ENCODE results near the gene GPHN. TPM values are rescaled to one million over a fixed set of nuclear protein-coding genes. Genes with fewer than 3 reads are reported as not detected.

The GPHN gene
- total and polyA plus RNA-seq, 2 of the 8 experiments (the other 6 are each of a cell fraction or from before 2014, with no cell fraction given) = 6.0 to 16.0 TPM

DNA sequence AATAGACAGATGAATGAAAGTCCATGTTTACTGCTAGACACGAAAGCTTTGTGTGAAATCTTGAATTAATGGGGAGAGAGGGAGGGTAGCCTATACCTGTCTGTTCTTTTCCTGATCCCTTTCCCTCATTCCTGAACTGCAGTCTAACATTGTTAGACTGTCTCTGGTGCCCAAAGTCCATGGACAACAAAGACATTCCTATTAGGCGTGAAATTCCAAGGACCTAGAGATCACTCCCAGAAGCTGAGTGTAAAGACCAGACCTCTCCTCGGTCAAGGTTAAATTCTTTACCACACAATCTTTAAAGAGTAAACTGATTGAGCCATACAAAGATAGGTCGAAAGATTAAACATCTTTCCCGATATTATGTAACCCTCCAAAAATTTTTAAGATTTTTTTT is 410.6 kb downstream of the GPHN start:
- Histone ChIP-seq H2AFZ (ENCODE audit: low read length) (no peak overlapping the region), H3K4me3 (ENCODE audit: extremely low read depth in 1 of 4, insufficient read depth in 2 of 4, low read depth in 3 of 4, low read length in 4 of 4) (no peak overlapping the region), H2BK120ac (replicated peaks; ENCODE audit: low read depth, low read length) (no peak overlapping the region), H4K91ac (replicated peaks; ENCODE audit: insufficient read length, low read length) (no peak overlapping the region), H4K8ac (ENCODE audit: extremely low read depth, insufficient read depth, low read length) (no peak overlapping the region), H2BK5ac (ENCODE audit: low read depth, low read length) (no peak overlapping the region), H3K23me2 (ENCODE audit: low read depth, low read length) (no peaks in the 10 kb centered on the region), H3K4ac (replicated peaks; ENCODE audit: insufficient read length, low read depth, low read length) (no peak overlapping the region), H3K4me1 (replicated peaks in 1 of 4; ENCODE audit: control insufficient read depth in 3 of 4, insufficient read depth in 4 of 4, low read length in 3 of 4) (no peaks in the 10 kb centered on the region), H3K56ac (replicated peaks; ENCODE audit: insufficient read length, low read depth, low read length) (no peak overlapping the region), H4K5ac (ENCODE audit: insufficient read length, low read depth, low read length) (no peak overlapping the region), H3K23ac (ENCODE audit: insufficient read length) (no peak overlapping the region), H3K79me1 (ENCODE audit: low read depth, low read length) (no peaks in the 10 kb centered on the region), H2BK15ac (ENCODE audit: low read length) (no peak overlapping the region), H3K27me3 (replicated peaks in 1 of 4; ENCODE audit: control insufficient read depth in 3 of 4, extremely low read depth in 1 of 4, insufficient read depth in 3 of 4, low read length in 3 of 4) (no peaks in the 10 kb centered on the region), H3K36me3 (ENCODE audit: control insufficient read depth in 2 of 4, insufficient read depth in 4 of 4, low read length in 3 of 4) (0 out of 8 replicates have a peak, but pooled peaks cover 0 to 2% (median 0%) of the 10 kb centered on the region in 4 experiments), H3K18ac (ENCODE audit: extremely low read depth, low read length) (no peak overlapping the region), H3K9me3 (ENCODE audit: insufficient read depth in 2 of 2, low read depth in 1 of 2, low read length in 1 of 2) (no peaks in the 10 kb centered on the region), H4K20me1 (replicated peaks in 1 of 2; ENCODE audit: control insufficient read depth in 1 of 2, insufficient read depth in 2 of 2, low read length in 2 of 2) (no peaks in the 10 kb centered on the region), H2AK5ac (ENCODE audit: low read depth, low read length) (no peak overlapping the region), H2BK12ac (ENCODE audit: low read depth, low read length) (no peak overlapping the region), H2BK20ac (ENCODE audit: low read length) (no peak overlapping the region), H3K4me2 (ENCODE audit: insufficient read depth in 1 of 2, low read depth in 2 of 2, low read length in 2 of 2) (no peak overlapping the region), H3K27ac (ENCODE audit: low read depth, low read length) (no peak overlapping the region), H3K79me2 (ENCODE audit: control insufficient read depth in 1 of 2, insufficient read depth in 2 of 2, low read length in 2 of 2) (no peaks in the 10 kb centered on the region), H3K14ac (ENCODE audit: insufficient read length) (no peak overlapping the region), H3K9ac (replicated peaks in 1 of 4; ENCODE audit: extremely low read depth in 1 of 4, low read depth in 3 of 4, low read length in 3 of 4) (no peak overlapping the region)
- 82% methylated on average over 5 of the region's 5 CpGs; no CpG with 5 or more reads in 1 of the 2 experiments for WGBS, 2 experiments (ENCODE audit: extremely low coverage in 1 of 2, insufficient coverage in 1 of 2, insufficient read length in 1 of 2, insufficient replicate concordance in 2 of 2, low coverage in 1 of 2, low lambda C conversion rate in 2 of 2, missing lambda C conversion rate in 1 of 2)
- DNase-seq (ENCODE audit: low read depth in 1 of 2, low spot score in 2 of 2) (no peak), FAIRE-seq (no peak)
- ChIA-PET CTCF (ENCODE audit: partially characterized antibody) (no interaction called here), POLR2A (ENCODE audit: partially characterized antibody) (no interaction called here)
- TF ChIP-seq RBBP5 (IDR thresholded peaks at IDR 0.05; ENCODE audit: borderline replicate concordance, low read depth, low read length) = no peak
- TF ChIP-seq TBP (IDR thresholded peaks at IDR 0.05; ENCODE audit: low read depth, low read length) = no peak
- TF ChIP-seq PHF8 (conservative IDR thresholded peaks at IDR 0.05; ENCODE audit: low read depth, low read length) = no peak
- no peak for TF ChIP-seq CEBPB (IDR thresholded peaks at IDR 0.05; ENCODE audit: low read depth, low read length)
- TF ChIP-seq, protein P1, sequence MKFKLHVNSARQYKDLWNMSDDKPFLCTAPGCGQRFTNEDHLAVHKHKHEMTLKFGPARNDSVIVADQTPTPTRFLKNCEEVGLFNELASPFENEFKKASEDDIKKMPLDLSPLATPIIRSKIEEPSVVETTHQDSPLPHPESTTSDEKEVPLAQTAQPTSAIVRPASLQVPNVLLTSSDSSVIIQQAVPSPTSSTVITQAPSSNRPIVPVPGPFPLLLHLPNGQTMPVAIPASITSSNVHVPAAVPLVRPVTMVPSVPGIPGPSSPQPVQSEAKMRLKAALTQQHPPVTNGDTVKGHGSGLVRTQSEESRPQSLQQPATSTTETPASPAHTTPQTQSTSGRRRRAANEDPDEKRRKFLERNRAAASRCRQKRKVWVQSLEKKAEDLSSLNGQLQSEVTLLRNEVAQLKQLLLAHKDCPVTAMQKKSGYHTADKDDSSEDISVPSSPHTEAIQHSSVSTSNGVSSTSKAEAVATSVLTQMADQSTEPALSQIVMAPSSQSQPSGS (IDR thresholded peaks at IDR 0.05; ENCODE audit: low read length) = no peak

Data from H1 (cell line).